Transverse colon (tissue), 4 donors: ENCODE measurements around the gene PGM2. TPM values are rescaled to one million over a fixed set of nuclear protein-coding genes. Genes with fewer than 3 reads are reported as not detected.
A peak's percentile ranks its signal among the peaks of the same experiment; 100 is the strongest.
"Not testable (repeated sequence)": the region's sequence is repeated elsewhere in the genome, so short reads cannot be mapped to it uniquely, and the experiment has no call there.

Experiments
- DNase-seq: peaks from one replicate; pipeline ENCODE4 v3.0.0-alpha.2; 2019
- H3K27ac ChIP-seq, 4 donors: fragments of 200-600 bp; sonication (generic); 2 replicates each; pipeline ENCODE4 v1.5.1; 2016 to 2018; ENCODE audit warnings: inconsistent platforms in 4 of 4
- H3K27me3 ChIP-seq: fragments of 200-600 bp; sonication (generic); 2 replicates; pipeline ENCODE4 v1.5.1; 2017; ENCODE audit warnings: inconsistent platforms
- H3K36me3 ChIP-seq, 4 donors: fragments of 200-600 bp; sonication (generic); 2 replicates each; pipeline ENCODE4 v1.5.1; 2017 to 2019; ENCODE audit warnings: inconsistent platforms in 4 of 4
- H3K4me1 ChIP-seq, 4 donors: fragments of 200-600 bp; sonication (generic); 2 replicates each; pipeline ENCODE4 v1.5.1; 2017 to 2020; ENCODE audit warnings: inconsistent platforms in 4 of 4
- H3K4me3 ChIP-seq, 4 donors: fragments of 200-600 bp; sonication (generic); 1 replicate in 1 of 4; 2 replicates in 3 of 4; pipeline versions ENCODE4 v1.5.1 to v1.6.1; 2017 to 2019; ENCODE audit warnings: inconsistent platforms in 4 of 4
- H3K9me3 ChIP-seq, 2 donors: fragments of 200-600 bp; sonication (generic); 2 replicates each; pipeline ENCODE4 v1.5.1; 2017 to 2019; ENCODE audit warnings: inconsistent platforms in 2 of 2
- EP300 ChIP-seq: sonication (generic); formaldehyde crosslinking; IDR thresholded peaks from one replicate; pipeline ENCODE4 v1.6.1; 2017; ENCODE audit warnings: antibody characterized with exemption, low read depth
- POLR2A ChIP-seq: fragments of 450-650 bp; IDR thresholded peaks from one replicate; pipeline ENCODE4 v1.6.1; 2016; ENCODE audit warnings: antibody characterized with exemption, mild to moderate bottlenecking, moderate library complexity
- POLR2AphosphoS5 ChIP-seq, 3 donors: sonication (generic); formaldehyde crosslinking; IDR thresholded peaks; one replicate each; pipeline ENCODE4 v1.6.1; 2016; ENCODE audit warnings: antibody characterized with exemption in 3 of 3
- WGBS, 2 donors: methylation state at CpG; one replicate each; pipeline ENCODE4 v1.1.5; 2018; ENCODE audit warnings: low coverage in 1 of 2; 5-methylcytosine and 5-hydroxymethylcytosine counted together
- in situ Hi-C, 4 donors: fragments of 200-750 bp; cut with MboI; loops; one replicate each; pipeline versions ENCODE4 v1.15.0 to v1.15.1; 2017; ENCODE audit warnings: low sequenced_read_pairs in 3 of 4, low pct_ligation_motif_present in 1 of 4, low pct_unique_long_range_greater_than_20kb in 1 of 4
- intact Hi-C: fragments of 100-400 bp; cut with DNase I; formaldehyde crosslinking; loops from one replicate; pipeline ENCODE4 v1.15.1; 2023; ENCODE audit warnings: low total_unique reads
- total RNA-seq, 4 donors: library from RNA; depleted of rRNA; stranded (reverse); fragments of >200 nt; gene quantifications; one replicate each; pipeline ENCODE4 v1.1.0, GENCODE V29; 2016
- TF ChIP-seq, protein P1 (sequence below), 5 experiments: fragments of 200-600 bp in 3 of 5; fragments of 450-650 bp in 2 of 5; sonication (generic) in 3 of 5; IDR thresholded peaks; 1 replicate in 2 of 5; 2 replicates in 3 of 5; pipeline ENCODE4 v1.5.1; 2016 to 2017; ENCODE audit warnings: antibody characterized with exemption in 5 of 5, inconsistent platforms in 3 of 5, mild to moderate bottlenecking in 2 of 5, moderate library complexity in 1 of 5

PGM2 gene
- total RNA-seq, 4 donors from 2014 or later = 5.8 to 21.0 (median 14.7) TPM

DNA sequence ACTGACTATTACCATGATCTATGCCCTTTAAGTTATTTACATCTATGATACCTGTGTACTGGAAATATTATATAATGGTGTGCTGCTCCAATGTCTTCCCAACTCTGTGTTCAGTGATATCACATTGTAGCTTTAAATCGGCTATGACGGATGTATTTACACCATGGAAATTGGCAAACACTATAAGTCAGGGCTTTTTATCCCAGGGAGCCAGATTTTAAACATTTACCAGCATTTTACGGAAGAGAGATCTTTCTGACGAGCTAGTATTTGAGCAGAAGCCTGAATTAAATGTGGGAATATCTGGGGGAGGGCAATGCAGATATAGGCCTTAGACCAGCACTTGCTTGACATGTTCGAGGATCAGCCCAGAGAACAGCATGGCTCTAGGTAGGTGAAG is 7.7 kb upstream of the PGM2 start:
- intact Hi-C loops = no loop called here
- Histone ChIP-seq H3K27ac (peak overlapping the region in 1 of 4 donors; percentile 9), H3K36me3 (no peaks in the 10 kb centered on the region), H3K27me3 (no peaks in the 10 kb centered on the region), H3K4me3 (no peak overlapping the region), H3K4me1 (no peaks in the 10 kb centered on the region), H3K9me3 (no peaks in the 10 kb centered on the region)
- in situ Hi-C loops = loop anchor here in 1 of 4 donors (25.0 kb wide), 1 partner anchor 919 kb away; no protein-coding TSS in a partner anchor
- WGBS, 2 donors = 78 to 85% methylated on average over 5 of the region's 5 CpGs
- TF ChIP-seq, protein P1, sequence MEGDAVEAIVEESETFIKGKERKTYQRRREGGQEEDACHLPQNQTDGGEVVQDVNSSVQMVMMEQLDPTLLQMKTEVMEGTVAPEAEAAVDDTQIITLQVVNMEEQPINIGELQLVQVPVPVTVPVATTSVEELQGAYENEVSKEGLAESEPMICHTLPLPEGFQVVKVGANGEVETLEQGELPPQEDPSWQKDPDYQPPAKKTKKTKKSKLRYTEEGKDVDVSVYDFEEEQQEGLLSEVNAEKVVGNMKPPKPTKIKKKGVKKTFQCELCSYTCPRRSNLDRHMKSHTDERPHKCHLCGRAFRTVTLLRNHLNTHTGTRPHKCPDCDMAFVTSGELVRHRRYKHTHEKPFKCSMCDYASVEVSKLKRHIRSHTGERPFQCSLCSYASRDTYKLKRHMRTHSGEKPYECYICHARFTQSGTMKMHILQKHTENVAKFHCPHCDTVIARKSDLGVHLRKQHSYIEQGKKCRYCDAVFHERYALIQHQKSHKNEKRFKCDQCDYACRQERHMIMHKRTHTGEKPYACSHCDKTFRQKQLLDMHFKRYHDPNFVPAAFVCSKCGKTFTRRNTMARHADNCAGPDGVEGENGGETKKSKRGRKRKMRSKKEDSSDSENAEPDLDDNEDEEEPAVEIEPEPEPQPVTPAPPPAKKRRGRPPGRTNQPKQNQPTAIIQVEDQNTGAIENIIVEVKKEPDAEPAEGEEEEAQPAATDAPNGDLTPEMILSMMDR (IDR thresholded peaks at IDR 0.05) = no peak
- TF ChIP-seq EP300 = no peak
- TF ChIP-seq POLR2AphosphoS5 (IDR thresholded peaks at IDR 0.05) = no peak
- TF ChIP-seq POLR2A = no peak
- no peak for DNase-seq

DNA sequence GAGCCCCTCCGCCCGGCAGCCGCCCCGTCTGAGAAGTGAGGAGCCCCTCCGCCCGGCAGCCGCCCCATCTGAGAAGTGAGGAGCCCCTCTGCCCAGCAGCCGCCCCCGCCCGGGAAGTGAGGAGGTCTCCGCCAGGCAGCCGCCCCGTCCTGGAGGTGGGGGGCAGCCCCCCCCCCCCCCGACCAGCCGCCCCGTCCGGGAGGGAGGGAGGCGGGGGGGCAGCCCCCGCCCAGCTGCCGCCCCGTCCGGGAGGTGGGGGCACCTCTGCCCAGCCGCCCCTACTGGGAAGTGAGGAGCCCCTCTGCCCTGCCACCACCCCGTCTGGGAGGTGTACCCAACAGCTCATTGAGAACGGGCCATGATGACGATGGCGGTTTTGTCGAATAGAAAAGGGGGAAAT is 6.0 kb upstream of the PGM2 start:
- not testable (repeated sequence) for H3K9me3 ChIP-seq, DNase-seq, H3K4me1 ChIP-seq, H3K27me3 ChIP-seq, H3K36me3 ChIP-seq, H3K27ac ChIP-seq, H3K4me3 ChIP-seq
- 98 to 100% methylated on average over 5 to 16 of the region's 28 CpGs for WGBS, 2 donors
- intact Hi-C loops = loop anchor here (10.0 kb wide), 1 partner anchor 214 kb away; no protein-coding TSS in a partner anchor
- in situ Hi-C loops = loop anchor here in 1 of 4 donors (25.0 kb wide), 1 partner anchor 917 kb away; no protein-coding TSS in a partner anchor

DNA sequence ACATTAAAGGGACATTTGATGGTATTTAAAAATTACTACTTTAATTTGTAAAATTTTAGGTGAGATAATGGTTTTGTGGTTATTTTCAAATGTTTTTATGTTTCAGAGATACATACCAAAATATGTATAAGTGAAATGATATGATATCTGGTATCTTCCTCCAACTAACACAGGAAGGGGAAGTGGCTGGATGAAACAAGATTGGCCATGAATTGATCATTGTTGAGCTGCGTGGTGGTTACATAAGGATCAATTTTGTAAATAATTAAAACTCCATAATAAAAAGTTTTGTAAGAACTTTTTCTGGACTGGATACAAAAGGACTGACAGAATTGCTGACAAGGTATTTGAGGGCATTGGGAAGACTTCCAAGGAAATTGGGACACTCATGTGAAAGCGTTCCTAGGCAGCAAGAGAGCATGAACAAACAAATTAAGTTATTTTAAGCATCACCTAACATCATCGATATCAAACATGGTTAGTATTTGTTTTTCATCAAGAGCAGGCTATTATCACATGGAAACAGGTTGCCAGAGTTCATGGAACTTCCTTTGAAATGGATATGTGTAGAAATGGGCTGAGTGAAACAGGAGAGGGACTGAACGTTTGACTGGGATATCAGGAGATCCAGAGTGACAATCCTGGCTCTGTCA is 4.4 kb upstream of the PGM2 start:
- 36 to 42% methylated on average over 1 to 4 of the region's 4 CpGs for WGBS, 2 donors
- H3K27me3 ChIP-seq = no peaks in the 10 kb centered on the region
- in situ Hi-C loops (loop anchor here in 1 of 4 donors (25.0 kb wide), 1 partner anchor 915 kb away; no protein-coding TSS in a partner anchor), intact Hi-C loops (loop anchor here (10.0 kb wide), 1 partner anchor 213 kb away; no protein-coding TSS in a partner anchor)
- H3K27ac ChIP-seq = no peak overlapping the region
- H3K4me1 ChIP-seq = peaks cover 4 to 6% (median 5%) of the 10 kb centered on the region in 4 donors
- no peak overlapping the region for H3K4me3 ChIP-seq
- no peak for DNase-seq
- H3K36me3 ChIP-seq = no peaks in the 10 kb centered on the region
- TF ChIP-seq EP300 (no peak), POLR2AphosphoS5 (IDR thresholded peaks at IDR 0.05) (no peak), POLR2A (no peak)
- TF ChIP-seq, protein P1 (IDR thresholded peaks at IDR 0.05) = no peak
- no peaks in the 10 kb centered on the region for H3K9me3 ChIP-seq

DNA sequence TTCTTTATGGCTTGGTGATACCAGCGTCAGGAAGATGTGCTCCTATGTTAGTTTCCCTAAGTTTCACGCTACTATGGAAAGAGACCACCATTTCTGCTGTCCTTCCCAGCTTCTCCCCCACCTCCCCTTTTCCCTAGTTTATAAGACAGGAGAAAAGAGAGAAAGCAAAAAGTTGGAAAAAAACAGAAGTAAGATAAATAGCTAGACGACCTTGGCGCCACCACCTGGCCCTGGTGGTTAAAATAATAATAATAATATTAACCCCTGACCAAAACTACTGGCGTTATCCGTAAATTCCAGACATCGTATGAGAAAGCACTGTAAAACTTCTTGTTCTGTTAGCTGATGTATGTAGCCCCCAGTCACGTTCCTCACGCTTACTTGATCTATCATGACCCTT is 985 bp upstream of the PGM2 start:
- in situ Hi-C loops, DNase-seq, H3K36me3 ChIP-seq, H3K9me3 ChIP-seq, H3K27me3 ChIP-seq: not testable (repeated sequence)
- H3K4me1 ChIP-seq = peaks cover 13 to 26% (median 21%) of the 10 kb centered on the region in 4 donors
- TF ChIP-seq, protein P1 (IDR thresholded peaks at IDR 0.05) = peak in 2 of 5 experiments; percentile 7 to 21
- WGBS, 2 donors = 3 to 11% methylated on average over 2 to 9 of the region's 9 CpGs
- intact Hi-C loops = loop anchor here (5.0 to 10.0 kb wide), 2 partner anchors 67 to 209 kb away; partner anchors contain the start of gene TBC1D1
- peak overlapping the region; percentile 85 to 90 (median 88) for H3K27ac ChIP-seq
- H3K4me3 ChIP-seq = peak overlapping the region; percentile 67 to 81 (median 74)
